Activated CD4-positive, alpha-beta T cell treated with anti-CD3 and anti-CD28 coated beads for 24 hours (primary cell): Measurements from ENCODE around the gene RETREG1.
A peak's percentile ranks its signal among the peaks of the same experiment; 100 is the strongest.
"Not testable (repeated sequence)": the region's sequence is repeated elsewhere in the genome, so short reads cannot be mapped to it uniquely, and the experiment has no call there.

ENCODE experiments used
- DNase-seq, 2 donors: peaks; one replicate each; pipeline ENCODE4 v3.0.0-alpha.2; 2020; ENCODE audit warnings: low read depth in 2 of 2

The RETREG1 gene

DNA sequence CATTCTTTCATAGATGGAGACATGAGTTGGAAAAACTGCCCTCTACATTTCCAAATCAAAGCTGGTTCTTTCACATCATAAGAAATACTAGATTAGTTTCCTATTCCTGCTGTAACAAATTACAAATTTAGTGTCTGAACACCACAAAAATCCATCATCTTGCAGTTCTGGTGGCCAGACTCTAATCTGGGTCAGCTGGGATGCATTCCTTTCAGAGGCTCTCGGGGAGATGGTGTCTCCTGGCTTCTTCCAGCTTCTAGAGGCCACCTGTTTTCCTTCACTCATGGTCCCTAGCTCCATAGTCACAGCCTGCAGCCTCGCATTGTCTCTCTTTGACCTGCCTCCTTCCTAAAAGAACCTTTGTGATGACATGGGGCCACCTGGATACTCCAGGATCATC, 65.2 kb downstream of the RETREG1 start:
- no peak for DNase-seq

DNA sequence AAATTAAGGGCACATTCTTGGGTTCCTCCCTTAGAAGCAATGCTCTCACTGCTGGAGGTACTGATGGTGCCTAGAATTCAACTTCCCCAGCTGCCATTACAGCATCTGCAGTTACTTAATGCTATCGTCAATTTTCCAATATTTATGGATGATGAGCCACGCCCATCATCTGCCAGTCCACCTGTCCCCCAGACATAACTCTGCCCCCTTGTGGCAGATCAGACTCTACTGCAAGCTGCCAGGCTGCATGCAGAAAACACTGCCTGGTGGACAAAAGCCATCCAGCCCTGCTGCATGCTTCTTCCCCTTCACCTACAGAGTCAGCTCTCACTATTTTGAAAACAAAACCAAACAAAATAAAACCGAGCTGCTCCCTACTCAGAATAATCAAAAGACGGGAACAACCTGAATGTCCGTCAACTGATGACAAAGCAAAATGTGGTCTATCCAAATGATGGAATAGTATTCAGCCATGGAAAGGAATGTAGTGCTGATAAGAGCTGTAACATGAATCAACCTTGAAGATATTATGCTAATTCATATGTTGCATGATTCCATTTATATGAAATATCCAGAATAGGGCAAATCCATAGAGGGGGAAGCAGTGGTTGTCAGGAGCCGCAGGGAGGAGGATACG, 66.4 kb downstream of the RETREG1 start:
- DNase-seq = peak; percentile 23 to 25

DNA sequence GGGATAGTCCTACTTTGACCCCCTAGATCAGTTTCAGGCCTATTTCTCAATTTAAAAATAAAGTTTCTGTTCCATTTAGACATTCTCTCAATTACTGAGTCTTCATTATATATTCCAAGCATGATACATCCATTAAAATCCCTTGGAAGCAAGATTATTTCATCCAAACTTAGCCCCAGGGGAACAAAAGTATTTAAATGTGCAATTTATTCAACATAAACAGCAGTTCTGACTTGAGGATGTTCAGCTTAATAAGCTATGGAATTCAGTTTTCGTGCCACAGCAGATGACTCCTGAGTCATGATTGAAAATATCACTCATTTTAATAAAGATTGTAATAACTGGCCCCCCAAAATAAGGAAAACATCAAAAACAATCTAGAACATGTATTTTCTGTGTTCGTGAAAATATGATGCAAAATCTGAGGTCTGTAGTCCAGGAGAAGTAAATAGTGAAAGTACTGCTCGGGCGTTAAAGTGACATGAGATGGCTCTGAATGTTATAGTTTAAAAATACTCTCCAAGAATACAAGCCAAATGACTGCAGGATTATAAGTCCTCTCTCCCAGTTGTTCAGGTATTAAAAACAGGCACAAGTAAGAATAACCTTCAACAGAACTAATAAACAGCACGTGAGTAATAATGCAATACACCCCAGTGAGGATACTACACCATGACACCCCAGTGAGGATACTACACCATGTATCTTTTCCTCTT, 67.1 kb downstream of the RETREG1 start:
- DNase-seq = no peak

DNA sequence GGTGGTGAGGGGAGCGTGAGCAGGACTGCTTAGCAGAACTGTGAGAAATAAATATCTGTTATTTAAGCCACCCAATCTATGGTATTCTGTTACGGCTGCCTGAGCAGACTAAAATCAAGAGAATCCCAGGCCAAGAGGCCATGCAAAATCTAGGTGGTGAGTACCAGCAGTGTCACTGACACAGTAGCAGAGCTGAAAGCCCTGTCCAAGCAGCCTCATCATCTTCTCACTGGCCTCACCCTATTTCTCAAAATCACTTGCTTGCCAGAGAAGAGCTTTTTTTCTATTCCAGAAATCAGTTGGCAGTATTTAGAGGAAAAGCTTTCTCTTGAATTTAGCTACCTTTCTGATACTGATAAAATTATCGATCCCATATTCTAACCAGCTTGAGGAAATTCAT, 68.0 kb downstream of the RETREG1 start:
- DNase-seq = no peak

DNA sequence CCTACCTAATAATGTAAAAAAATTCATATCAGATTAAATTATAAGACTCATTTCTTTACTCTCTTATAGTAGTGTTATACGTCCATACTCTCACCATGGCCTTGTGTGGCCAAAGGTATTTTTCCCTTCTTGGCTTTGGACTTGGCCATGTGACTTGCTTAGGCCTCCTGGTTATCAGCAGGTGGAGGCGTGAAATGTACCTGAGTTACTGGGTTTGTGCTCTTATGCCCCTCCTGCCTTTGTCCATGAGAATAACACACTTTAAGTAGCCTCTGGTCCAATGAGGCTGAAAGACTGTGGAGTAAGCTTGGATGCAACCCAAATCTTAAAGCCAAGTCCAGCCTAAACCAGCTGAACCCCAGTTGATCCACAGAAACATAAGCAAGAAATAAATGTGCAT, 68.7 kb downstream of the RETREG1 start:
- DNase-seq = no peak

DNA sequence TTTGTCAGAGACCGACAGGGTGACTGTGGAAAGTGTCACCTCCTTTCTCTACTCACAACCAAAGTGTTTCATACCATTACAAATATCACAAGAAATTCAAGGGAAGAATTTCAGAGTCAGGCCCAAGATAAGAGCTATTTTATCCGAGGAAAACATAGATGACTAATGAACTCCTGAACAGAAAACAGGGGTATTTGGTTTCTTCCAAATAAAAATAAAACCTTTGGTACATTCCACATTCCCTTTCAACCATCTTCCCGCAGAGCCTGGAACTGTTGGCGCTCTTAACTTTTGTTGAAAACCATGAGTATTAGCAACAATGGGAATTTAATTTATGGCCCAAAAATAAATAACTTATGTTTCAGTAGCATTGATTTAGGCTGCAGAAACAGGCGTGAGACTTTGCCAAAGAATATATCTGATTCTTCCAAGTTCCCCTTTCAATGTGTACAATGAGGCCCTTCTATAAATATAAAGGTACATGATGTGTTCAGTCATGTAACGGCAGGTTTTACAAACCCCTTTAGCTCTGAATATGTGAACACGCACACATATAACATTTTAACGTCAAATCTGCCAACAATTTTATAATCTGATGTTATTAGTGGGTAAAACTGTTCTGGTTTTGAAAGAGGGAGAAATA, 69.5 kb downstream of the RETREG1 start:
- DNase-seq = no peak

DNA sequence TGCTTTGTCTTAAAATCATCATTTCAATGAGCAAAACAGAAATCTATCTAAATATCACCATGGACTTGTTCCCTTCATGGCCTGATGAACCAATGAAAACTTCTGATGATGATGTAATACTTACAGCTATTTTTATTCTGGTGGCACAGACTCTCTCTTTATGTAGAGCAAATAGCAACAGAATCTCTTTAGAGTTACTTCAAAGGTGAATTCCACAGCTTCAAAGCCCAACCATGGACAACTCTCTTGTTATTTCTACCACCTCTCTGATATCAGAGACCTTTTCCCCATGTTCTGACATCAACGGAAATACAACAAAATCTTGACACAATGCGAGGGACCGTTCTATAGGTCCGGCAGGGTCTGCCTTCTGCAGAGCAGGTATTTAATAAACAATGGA, 70.1 kb downstream of the RETREG1 start:
- no peak for DNase-seq

DNA sequence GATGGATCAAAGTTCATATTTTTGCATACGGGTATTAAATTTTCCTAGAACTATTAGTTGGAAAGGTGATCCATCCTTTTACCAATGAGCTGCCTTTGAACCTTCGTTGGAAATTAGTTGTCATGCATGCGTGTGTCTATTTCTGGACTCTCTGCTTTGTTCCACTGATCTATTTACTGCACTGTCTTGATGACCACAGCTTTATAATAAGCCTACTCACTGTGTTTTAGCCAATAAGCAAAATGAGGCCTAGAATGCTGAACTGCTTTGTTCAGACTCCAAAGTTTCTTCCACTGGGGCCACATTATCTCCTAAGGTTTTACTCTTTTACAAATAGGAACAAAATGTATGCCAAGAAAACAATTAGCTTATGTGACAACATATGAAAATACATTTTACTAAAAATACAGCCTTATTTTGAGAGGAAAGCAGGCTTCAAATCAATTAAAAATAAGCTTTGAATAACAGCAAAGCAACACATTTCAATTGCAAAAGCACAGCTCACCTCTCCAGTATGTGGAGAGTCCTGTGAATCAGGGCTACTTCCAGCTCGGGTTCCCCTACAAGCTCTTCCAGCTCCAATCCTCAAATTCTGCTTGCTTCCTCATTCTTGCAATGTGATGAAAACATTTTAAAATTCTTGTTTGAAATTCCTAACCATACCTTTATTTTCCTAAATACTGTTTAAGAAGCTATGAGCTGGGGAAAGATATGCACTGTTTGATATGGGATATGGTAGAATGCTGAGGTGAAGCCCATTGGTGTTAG, 72.0 kb downstream of the RETREG1 start:
- no peak for DNase-seq

DNA sequence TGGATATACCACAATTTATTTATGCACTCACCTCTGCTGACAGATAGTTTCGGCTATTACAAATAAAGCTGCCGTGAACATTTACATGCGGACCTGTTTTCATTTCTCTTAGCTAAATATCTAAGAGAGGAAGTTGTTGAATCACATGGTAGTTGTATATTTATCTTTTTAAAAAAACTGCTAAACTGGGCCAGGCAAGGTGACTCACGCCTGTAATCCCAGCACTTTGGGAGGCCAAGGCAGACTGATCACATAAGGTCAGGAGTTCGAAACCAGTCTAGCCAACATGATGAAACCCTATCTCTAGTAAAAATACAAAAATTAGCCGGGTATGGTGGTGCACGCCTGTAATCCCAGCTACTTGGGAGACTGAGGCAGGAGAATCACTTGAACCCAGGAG, 73.6 kb downstream of the RETREG1 start:
- not testable (repeated sequence) for DNase-seq

DNA sequence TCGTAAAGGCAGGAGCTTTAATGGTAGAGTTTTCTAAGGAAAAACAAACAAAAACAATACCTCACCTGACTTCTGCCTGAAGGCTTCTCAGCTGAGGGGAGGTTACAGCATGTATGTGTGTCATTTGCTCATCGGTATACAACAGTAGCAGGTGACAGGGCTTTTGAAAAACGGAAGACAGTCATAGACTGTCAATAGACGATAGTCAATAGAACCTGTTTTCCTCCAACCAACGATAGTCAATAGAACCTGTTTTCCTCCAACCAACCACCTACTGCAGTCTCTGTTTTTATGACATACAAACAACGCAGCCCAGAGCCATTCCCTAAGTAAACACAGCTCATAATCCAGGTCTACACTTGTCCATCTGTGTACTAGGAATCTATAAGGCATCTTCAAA, 74.6 kb downstream of the RETREG1 start:
- no peak for DNase-seq

DNA sequence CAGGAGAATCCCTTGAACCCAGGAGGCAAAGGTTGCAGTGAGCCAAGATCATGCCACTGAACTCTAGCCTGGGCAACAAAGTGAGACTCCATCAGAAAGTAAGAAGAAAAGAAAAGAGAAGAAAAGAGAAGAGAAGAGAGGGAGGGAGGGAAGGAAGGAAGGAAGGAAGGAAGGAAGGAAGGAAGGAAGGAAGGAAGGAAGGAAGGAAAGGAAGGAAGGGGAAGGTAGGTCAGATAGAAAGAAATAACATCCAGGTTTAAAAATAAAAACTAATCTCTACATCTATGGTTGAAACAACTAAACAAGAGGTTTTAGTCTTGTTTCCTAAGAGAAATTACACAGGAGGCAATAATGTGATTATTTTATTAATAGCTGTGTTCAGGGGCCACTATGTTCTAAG, 75.2 kb downstream of the RETREG1 start:
- DNase-seq = not testable (repeated sequence)

DNA sequence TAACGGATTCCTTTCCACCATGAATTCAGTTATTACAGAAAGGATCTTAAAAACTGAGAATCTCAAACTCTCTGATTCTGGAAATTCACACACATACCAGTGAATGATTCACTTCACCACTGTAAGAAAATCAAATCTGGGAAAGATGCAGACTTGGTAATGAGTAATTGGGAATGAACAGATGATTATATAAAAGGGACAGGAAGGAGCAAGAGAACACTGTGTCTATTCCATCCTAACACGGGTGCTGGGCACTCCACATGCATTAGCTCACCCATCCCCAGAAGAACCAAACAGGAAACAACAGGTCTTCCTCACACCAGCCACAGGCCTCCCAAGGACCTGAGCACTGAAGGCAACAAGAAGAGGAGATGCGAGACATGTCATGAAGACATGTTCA, 76.4 kb downstream of the RETREG1 start:
- DNase-seq = no peak

DNA sequence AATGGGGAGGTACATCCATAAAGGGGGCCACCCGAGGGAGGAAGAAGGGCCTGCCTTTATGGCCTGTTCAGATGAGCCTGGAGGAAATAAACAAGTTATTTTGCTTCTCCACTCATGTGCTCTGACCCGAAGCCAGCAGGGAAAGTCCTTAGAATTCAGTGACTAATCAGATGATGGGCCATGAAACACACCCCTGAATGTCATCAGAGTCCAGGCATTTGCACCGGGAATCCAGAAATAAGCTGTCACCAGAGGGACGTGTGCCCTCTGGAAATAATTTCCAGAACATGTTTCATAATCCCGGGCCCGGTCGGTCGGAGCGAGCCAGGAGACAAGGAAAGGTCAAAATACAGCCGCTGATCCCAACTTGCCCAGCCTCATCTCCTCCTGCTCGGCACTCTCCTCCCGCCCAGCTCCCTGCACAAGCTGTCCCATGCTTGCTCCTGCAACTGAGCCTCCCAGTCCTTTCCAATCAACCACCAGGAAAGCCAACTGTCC, 77.6 kb downstream of the RETREG1 start:
- no peak for DNase-seq

DNA sequence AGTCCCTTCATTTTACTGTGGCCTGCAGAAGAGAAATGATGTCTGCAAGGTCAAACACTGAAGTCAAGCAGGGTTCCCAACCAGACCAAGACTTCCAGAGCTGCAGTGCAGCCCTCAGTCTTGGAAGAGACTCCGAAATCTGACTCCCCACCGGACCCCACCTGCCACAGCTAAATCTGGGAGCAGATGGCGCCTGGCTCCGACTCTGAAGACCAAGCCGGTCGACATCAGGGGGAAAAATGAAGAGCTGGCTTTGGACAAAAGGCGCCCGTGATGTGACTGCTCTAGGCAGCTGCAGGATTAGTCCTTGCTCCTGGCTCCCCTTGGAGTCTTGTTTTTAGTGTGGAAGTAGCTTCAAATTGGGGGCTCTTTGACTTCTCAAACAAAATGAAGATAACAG, 78.8 kb downstream of the RETREG1 start:
- DNase-seq = no peak

DNA sequence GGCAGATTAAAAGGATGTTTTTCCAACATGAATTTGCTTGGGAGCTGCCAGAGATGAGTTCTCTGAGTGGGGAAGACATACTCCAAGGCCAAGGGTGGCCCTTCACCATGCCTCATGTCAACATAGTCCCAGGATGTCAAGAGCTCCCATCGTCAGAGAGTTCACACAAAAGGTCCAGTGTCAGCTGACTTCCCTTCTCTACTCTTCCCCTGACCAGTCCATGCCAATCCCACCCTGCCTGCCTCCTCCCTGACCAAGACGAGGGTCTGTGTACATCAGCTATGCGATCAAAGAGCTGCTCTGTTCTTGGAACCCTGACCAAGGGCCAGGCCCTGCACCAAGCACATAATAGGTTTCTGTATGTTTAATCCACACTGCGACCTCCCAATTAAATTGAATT, 80.0 kb downstream of the RETREG1 start:
- no peak for DNase-seq

DNA sequence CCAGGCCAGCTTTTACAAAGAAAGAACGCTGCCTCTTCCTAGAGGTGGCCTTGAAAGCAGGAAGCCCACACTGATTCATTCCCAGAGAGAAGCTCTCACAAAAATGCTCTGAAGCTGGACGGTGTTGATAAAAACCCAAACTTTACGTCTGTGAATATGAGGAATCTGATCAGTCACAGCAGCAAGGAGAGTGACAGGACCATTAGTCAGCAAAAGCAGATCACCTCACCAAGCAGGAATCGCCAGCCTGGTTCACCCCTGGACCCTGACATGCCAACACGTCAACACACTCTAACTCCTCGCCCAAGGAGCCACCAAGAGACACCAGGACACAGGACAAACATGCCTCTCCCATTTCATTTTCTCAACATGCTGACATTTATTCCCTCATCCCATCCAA, 80.6 kb downstream of the RETREG1 start:
- no peak for DNase-seq

DNA sequence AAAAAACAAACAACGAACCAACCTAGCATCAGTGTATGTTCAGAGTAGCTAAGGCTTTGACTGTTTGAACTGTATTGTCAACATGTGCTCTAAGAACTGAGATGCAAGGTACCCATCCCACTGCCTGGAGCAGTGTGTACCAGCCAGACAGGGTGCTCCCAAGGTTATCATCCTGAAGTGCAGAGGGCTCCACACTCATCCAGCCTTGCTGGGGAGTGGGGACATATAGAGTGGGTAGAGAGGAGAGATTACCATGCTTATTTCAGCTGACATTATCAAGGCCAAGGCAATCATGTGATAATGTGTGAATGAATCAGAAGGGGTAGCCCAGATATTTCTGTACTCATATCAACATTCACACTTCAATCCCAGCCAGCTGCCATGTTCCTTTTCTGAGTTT, 82.5 kb downstream of the RETREG1 start:
- DNase-seq = no peak

DNA sequence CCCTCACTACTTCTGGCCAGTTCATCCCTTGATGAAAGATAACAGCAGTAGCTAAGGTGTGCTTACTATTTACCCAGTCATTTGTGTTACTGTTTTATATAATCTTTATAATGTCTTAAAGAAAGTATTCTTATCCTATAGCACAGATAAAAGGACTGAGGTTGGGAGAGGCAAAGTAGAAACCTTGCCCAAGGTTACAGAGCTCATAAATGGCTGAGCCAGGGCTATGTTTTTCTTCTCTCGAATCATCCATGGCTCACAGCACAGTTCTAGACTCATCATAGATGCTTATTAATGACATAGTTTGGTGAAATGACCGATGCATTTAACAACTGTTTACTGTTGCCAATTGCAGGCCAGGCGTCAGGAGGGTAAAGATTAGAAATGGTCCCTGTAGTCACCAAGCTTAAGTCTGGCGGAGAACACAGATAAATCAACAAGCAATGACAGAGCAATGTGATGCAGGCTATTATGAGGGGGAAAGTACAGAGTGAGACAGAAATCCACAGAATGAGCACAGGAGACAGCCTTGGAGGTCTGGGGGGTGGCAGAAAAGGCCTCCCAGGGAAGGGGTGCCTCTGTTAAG, 85.6 kb downstream of the RETREG1 start:
- no peak for DNase-seq

DNA sequence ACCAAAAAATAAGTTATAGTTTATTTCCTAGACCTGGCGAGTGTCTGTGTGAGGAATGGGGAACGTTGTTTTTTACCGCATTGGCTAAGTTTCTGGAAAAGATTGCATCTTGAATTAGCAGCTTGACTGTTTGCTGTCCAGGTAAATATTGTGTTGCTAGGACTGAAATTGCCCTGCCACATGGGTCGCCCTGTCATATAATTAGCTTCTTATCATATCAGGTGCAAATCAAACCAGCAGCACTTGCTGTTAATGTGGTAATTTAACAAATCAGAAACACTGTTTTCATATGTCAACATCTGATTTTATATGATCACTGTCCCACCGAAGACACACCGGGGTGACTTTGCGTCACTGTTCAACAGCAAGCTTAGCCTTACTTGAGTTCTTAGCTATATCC, 87.5 kb downstream of the RETREG1 start:
- DNase-seq = no peak

DNA sequence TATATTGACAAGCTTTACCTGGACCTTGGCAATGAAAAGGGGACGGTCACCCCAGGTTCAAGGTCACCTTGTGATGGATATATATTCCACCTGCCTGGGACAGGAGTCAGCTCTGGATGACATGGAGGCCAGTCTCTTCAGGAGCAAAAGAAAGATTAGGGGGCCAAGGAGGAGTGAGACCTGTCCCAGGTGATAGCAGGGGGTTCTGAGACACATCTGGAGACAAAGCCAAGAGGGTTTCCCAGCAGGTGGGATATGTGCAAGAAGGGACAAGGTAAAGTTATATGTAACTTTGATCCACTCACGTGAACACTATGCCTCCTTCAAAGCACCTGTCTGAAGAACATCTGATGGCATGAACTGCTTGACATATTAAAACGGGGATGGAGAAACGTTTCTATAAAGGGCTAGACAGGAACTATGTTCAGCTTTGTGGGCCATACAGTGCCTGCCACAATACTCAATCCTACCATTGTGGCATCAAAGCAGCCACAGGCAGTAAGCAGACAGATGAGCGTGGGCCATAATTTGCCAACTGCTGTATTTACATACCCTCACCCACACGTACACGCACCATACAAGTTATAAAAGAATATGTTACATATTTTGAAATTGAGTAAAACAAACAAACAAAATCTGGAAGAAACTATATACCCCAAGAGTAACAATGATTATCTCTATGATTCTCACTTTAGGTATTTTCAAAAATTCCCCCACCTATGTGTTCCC, 88.3 kb downstream of the RETREG1 start:
- DNase-seq = no peak

DNA sequence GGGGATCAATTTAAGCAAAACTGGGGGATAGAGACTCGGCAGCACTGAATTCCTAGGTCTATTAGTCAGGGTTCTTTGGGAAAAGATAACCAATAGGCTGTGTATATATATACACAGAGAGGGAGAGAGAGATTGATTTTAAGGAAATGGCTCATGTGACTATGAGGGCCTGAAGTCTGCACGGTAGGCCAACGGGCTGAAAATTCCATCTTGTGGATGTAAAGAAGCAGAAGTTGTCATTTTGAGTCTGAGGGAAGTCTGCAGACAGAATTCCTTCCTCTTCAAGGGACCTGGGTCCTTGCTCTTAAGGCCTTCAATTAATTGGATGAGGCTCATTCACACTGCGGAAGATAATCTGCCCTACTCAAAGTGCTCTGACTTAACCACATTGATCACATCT, 91.1 kb downstream of the RETREG1 start:
- no peak for DNase-seq
